GM12874 (cell line): Measurements from ENCODE around the gene EIF4E1B.

Source experiments
- TF ChIP-seq, protein P1 (sequence below): IDR thresholded peaks from 2 replicates; pipeline ENCODE4 v1.5.1; 2011; ENCODE audit warnings: low read depth, mild to moderate bottlenecking, control low read depth, low read length, moderate library complexity; ENCODE audit not compliant: insufficient read depth

The EIF4E1B gene

DNA sequence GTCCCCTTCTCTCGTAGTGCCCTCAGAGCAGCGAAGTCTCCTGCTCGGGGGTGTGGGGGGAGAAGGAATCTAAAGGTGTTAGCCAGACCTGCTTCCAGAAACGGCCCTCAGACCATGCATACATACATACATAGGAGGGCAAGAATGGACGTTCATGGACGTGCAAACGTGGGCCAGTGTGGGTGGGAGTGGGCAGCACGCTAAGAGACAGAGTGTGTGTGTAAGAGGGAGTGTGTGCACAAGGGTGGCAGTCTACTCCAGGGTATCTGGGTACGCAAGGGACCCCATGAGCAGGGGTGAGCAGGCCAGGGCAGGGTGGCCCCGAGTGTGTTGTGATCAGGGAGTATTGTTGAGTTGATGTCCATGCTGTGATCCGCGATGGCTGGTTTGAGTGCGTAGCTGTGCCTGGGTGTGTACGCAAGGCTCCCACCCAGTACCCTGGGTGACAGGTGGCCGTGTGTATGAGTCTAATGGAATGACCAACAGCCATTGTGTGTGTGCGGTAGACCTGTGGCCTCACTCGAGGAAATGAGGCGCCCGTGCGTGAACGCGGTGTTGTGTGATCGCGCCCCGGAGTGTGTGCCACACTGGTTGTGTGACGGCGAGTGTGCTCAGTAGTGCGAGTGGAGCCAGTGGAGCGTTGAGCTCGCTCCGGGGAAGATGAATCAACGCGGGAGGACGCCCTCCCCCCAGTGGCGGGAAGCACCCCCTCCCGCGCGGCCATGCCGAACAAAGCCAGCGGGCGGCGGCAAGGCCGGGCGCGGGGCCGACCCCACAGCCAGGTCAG lies 21.3 kb upstream of the EIF4E1B start:
- TF ChIP-seq, protein P1, sequence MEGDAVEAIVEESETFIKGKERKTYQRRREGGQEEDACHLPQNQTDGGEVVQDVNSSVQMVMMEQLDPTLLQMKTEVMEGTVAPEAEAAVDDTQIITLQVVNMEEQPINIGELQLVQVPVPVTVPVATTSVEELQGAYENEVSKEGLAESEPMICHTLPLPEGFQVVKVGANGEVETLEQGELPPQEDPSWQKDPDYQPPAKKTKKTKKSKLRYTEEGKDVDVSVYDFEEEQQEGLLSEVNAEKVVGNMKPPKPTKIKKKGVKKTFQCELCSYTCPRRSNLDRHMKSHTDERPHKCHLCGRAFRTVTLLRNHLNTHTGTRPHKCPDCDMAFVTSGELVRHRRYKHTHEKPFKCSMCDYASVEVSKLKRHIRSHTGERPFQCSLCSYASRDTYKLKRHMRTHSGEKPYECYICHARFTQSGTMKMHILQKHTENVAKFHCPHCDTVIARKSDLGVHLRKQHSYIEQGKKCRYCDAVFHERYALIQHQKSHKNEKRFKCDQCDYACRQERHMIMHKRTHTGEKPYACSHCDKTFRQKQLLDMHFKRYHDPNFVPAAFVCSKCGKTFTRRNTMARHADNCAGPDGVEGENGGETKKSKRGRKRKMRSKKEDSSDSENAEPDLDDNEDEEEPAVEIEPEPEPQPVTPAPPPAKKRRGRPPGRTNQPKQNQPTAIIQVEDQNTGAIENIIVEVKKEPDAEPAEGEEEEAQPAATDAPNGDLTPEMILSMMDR, result 0 out of 2 replicates have a peak, but pooled peaks have one; percentile 27

DNA sequence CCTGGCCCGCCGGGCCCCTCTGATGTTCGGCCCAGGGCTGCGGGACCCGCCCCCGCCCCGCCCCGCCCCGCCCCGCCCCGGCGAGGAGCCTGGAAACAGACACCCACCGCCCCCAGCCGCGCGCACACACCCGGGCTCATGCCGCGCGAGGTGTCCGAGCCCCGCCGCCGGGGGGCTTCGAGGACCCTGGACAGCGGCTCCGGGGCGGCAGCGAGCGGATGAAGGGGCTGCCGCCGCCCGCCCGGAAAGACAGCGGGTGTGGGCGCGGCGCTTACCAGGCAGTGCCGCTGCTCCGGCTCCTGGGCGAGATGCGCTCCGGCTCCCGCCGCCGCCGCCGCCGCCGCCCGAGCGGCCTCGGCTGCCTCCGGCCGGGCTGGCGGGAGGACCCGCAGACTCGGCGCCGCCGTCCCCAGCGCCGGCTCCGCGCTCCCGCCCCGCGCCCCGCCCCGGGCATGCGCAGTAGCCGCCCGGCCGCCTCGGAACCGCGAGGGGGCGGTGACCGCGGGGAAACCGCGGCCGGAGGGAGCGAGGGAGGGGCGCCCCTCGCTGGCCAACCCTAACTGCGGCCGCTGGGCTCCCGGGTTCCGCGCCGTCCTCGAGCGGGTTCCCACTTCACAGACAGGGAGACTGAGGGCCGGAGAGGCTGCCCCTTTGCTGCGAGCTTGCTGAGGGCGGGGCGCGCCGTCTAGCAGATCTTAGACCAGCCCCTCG lies 20.6 kb upstream of the EIF4E1B start, which contains the start of gene GPRIN1:
Gene GPRIN1 (minus strand): TSS at position 433 of the 711 bp plus-strand sequence. CDS start 10,322 bp downstream, outside the sequence.
- TF ChIP-seq, protein P1, result peak; percentile 35

DNA sequence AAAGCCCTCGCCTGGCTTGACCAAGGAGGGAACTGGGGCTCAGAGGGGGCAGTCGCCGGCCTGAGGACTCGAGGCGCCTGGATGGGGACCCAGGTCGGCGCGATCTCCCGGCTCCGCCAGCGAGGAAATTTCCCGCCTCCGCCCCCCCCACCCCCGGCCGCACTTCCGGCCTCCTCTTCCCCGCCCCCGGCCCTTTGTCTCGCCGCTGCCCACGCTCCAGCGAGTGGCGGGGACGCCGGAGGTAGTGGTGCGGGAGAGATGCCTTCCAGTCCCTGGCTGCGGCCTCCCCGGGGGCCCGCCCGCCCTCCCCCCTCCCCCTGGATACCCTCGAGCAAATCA lies 20.1 kb upstream of the EIF4E1B start:
- TF ChIP-seq, protein P1, result no peak

DNA sequence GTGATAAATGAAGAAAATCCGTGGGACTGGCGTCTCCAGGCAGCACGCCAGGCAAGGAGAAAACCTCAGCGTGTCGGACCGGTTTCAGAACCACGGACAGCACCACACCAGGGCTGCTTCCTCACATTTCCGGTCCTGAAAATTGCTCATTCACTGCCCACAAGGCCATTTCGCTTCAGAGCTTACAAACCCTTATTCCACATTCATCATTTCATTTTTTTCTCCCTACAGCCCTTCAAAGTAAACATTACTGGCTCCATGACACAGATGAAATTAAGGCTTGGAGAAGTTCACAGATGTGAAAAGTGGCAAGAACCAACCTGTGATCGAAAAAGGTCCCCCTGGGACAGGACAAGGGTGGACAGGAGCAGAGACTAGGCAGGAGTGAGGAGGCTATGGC lies 19.0 kb upstream of the EIF4E1B start:
- TF ChIP-seq, protein P1, result no peak

DNA sequence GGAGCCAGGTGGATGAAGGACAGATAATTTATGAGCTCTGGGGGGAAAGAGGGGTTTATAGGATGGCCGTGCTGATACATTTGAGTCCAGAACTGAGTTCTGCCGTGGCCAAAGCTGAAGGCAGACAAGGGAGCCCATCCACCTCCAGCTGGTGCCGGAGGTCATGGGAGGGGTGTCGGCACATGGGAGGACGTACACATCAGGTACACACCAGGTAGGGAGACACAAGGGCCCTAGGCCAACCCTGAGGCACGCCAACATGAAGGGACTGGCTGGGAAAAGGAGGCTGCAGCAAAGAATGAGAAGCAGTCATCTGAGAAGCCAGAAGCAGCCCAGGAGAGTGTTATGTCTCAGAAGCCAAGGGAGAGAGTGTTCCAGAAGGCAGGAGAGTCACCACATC lies 18.5 kb upstream of the EIF4E1B start:
- TF ChIP-seq, protein P1, result no peak

DNA sequence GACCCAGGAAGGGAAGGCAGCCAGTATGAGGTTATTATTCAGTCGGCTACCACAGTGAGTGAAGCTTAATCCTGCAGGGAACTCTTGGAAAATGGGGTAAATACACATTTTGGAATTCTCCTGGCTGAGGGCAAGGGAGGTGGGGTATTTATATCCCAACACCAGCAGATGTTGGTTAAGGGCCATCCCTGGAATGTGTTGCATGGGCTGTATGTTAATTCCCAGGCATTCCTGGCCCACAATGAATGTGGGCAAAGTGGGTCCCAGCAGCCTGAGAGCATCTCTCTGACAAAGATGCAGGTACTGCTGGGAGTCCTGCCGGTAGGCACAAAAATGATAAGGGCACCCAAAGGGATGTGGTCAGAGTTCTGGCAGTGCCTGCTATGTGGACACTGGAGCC lies 17.6 kb upstream of the EIF4E1B start:
- TF ChIP-seq, protein P1, result no peak

DNA sequence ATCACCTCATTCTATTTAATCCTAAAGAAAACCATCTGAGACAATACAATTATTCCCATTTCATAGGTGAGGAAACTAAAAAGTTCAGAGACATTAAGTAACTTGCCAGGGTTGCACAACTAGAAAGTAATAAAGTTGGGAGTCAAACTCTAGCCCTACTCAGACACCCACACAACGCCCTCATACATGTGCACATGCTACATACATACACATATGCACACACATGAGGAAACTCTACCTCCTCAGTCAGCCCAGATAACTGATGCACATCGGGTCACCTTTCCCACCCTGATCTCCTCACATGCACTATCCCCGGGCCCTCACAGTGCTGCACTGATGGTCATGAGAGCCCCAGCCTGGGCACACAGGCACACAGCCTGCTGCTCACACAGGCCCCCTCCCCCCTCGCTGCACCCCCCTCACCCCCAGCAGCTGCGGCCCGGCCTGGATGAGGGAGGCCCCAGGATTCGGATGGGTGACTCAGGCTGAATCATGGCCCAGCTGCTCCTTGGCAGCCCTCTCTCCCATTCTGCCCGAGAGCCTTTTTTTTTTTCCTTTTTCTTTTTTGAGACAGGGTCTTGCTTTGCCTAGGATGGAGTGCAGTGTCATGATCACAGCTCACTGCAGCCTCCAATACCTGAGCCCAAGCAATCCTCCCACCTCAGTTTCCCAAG lies 15.5 kb upstream of the EIF4E1B start:
- TF ChIP-seq, protein P1, result no peak
